Fibroblast of the aortic adventitia (primary cell): ENCODE measurements around the gene AHNAK. TPM values are rescaled to one million over a fixed set of nuclear protein-coding genes. Genes with fewer than 3 reads are reported as not detected.

Experiments used
- DNase-seq: peaks from one replicate; pipeline ENCODE4 v3.0.0-alpha.2; 2010; ENCODE audit warnings: low read depth
- H3K4me3 ChIP-seq: 2 replicates; pipeline ENCODE4 v1.5.1; 2011; ENCODE audit warnings: low read depth, mild to moderate bottlenecking, control low read depth, low read length, moderate library complexity
- total RNA-seq: library from RNA; depleted of rRNA; stranded (reverse); fragments of >200 nt; gene quantifications from 2 replicates; pipeline ENCODE4 v1.2.3, GENCODE V29; 2012; ENCODE audit warnings: low replicate concordance
- TF ChIP-seq, protein P1 (sequence below): IDR thresholded peaks from 2 replicates; pipeline ENCODE4 v1.5.1; 2011; ENCODE audit warnings: mild to moderate bottlenecking, low read length, control low read depth, inconsistent platforms; ENCODE audit not compliant: insufficient read depth

Gene AHNAK
- total RNA-seq, 1 donor: 737 TPM

DNA sequence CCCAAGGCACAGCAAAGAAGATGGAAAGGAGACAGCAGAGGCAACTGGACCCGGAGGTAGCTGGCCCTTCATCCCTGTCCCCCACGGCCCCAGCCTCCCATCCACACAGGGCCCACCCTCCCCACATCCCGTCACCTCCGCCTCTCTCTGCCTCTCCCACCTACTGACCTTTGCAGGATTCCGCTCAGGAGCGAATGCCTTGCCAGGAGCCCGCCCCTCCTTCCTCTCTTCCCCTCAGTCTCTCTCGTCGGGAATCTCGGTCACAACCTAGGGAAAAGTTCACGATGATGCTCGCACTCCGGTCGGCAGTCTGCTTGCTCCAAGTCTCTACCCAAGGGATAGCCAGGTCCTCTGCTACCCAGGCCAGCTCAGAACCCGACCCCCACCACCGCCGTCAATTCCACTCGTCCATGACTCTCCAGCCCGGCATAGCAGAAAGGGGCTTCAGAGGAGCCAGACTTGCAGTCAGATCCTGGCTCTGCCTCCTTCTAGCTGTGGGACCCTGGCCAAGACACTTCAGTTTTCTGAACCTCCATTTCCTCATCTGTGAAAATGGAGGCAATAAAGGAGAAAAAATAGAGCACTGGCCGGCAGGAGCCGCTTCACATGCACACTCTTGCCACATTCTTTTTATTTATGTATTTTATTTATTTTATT, 10.2 kb downstream of the AHNAK start:
- H3K4me3 ChIP-seq: no peak overlapping the region
- TF ChIP-seq, protein P1, sequence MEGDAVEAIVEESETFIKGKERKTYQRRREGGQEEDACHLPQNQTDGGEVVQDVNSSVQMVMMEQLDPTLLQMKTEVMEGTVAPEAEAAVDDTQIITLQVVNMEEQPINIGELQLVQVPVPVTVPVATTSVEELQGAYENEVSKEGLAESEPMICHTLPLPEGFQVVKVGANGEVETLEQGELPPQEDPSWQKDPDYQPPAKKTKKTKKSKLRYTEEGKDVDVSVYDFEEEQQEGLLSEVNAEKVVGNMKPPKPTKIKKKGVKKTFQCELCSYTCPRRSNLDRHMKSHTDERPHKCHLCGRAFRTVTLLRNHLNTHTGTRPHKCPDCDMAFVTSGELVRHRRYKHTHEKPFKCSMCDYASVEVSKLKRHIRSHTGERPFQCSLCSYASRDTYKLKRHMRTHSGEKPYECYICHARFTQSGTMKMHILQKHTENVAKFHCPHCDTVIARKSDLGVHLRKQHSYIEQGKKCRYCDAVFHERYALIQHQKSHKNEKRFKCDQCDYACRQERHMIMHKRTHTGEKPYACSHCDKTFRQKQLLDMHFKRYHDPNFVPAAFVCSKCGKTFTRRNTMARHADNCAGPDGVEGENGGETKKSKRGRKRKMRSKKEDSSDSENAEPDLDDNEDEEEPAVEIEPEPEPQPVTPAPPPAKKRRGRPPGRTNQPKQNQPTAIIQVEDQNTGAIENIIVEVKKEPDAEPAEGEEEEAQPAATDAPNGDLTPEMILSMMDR: no peak
- DNase-seq: no peak

DNA sequence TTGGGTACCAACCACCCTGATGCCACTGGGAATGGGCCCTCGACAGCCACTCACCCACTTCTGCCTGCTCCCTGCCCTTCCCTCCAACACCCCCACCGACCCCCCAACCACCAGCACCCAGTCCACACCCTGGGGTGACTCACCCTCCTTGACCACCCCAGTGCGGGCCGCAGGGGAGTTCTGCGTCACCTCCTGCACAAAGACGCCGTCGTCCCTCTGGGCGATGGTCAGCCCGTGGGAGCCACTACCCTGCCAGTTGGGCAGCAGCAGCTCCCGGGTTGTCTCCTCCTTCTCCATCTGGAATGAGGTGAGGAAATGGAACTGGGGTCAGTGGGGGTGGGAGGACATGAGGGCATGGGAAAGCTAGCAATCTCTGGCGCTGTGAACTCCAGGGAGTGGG, 10.8 kb downstream of the AHNAK start:
- no peak overlapping the region for H3K4me3 ChIP-seq
- no peak for DNase-seq
- TF ChIP-seq, protein P1: no peak

DNA sequence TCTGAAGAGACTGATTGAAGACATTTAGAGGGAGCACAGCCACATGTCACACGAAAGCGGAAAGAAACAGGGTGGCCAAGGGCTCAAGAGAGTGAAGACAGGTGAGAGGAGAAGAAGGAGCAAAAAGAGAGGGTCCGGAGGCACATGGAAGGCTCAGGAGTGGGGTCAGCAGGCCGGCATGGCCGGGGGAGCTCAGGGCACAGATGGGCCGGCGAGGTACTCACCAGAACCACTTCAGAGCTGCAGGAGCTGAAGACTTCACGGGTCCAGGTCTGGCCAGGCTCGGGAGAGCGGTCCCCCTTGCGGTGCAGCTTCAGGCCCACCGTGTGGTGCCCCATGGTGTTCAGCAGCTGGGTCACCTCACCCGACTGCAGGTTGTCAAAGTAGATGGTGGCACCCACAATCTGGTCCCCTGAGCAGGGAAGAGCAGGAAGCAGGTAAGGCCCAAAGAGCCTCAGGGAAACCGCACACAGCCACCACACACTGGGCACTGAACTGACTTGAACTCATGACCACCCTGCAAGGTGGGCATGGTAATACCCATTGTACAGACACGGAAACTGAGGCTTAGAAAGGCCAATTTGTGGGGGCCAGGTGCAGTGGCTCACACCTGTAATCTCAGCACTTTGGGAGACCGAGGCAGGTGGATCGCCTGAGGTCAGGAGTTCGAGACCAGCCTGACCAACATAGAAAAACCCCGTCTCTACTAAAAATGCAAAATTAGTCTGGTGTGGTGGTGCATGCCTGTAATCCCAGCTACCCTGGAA, 11.6 kb downstream of the AHNAK start:
- TF ChIP-seq, protein P1: no peak
- no peak for DNase-seq
- no peak overlapping the region for H3K4me3 ChIP-seq

DNA sequence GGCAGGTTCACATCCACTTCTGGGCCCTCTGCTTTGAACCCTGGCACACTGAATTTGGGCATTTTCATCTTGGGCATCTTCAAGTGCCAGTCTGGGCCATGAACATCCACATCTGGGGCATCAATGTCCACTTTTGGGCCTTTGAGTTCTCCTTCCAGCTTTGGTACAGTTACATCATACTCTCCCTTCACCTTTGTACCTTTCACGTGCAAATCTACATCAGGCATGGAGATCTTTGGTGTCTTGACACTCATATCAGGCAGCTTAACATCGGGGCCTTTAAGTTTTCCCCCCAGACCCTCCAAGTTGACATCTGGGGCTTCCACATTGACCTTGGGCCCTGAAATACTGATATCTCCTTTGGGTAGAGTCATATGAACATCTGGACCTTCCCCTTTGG, 14.5 kb downstream of the AHNAK start:
- H3K4me3 ChIP-seq: no peak overlapping the region
- no peak for DNase-seq
- TF ChIP-seq, protein P1: no peak

DNA sequence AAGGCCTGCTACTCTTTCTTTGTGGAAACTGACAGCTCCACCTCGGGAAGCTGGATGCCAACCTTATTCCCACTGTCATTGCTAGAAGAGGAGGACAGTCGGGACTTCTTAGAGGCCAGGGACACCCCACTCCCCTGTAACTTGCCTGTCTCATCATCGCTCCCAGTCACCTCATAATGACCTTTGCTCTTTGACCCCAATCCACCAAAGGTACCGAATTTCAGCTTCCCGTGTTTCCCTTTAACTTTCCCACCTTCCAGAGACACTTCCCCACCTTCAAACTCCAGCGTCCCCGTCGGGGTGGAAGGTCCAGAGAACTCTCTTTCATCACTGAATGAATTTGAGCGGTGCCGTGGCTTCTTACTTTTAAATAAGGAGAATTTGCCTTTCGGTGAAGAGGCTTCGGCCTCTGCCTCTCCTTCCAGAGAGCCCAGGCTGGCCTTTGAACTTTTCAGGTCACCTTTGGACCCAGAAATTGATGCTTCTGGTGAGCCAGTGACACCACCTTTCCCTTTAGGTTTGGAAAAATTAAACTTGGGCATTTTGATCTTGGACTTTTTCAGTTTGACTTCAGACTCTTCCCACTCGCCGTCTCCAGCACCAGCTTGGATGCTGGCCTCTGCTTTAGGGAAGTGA, 29.8 kb downstream of the AHNAK start:
- TF ChIP-seq, protein P1: no peak
- DNase-seq: no peak
- no peak overlapping the region for H3K4me3 ChIP-seq

DNA sequence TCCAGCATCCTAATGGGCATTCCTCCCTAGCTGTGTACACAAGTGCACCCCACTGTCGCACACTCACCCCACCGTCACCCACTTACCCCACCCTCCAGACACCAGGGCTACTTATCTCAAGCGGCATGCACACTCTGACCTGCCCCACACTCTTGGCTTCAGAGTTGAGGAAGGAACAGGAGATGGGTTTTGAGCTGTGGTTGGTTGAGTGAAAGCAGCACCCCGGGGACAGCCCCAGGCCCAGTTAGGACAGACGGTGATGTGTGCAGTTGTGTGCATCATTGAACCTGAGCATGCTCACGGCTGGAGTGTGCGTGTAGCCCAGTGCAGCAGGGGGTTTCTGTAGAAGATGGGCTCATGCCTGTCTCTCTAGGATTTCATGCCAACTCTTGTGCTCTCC, 32.5 kb downstream of the AHNAK start:
- no peak overlapping the region for H3K4me3 ChIP-seq
- TF ChIP-seq, protein P1: no peak
- DNase-seq: no peak
